ENCODE results near the gene RBM20. TPM values are rescaled to one million over a fixed set of nuclear protein-coding genes. Genes with fewer than 3 reads are reported as not detected.

Gene RBM20
- total RNA-seq, 3 donors from 2014 or later = 0.48 to 3.1 (median 1.6) TPM

GRCh38 chr10:110806335-110806734, 162.2 kb downstream of the RBM20 start:
- no peaks in the 10 kb centered on the region for H3K27me3 ChIP-seq
- H3K9me3 ChIP-seq = no peaks in the 10 kb centered on the region
- H3K36me3 ChIP-seq = no peaks in the 10 kb centered on the region
- TF ChIP-seq POLR2AphosphoS5 (IDR thresholded peaks at IDR 0.05) (no peak), POLR2A (IDR thresholded peaks at IDR 0.05) (no peak), CTCF (IDR thresholded peaks at IDR 0.05) (no peak)
- intact Hi-C loops (cut with DNase I; ENCODE audit: low total_unique reads) = no loop called here
- H3K27ac ChIP-seq = no peak overlapping the region
- DNase-seq (ENCODE audit: low spot score in 2 of 2) = no peak
- no peak overlapping the region for H3K4me3 ChIP-seq
- H3K4me1 ChIP-seq = peaks cover 0 to 11% of the 10 kb centered on the region in 2 donors

GRCh38 chr10:110808123-110808522, 164.0 kb downstream of the RBM20 start:
- no peak for DNase-seq (ENCODE audit: low spot score in 2 of 2)
- Histone ChIP-seq H3K27me3 (no peaks in the 10 kb centered on the region), H3K36me3 (no peaks in the 10 kb centered on the region), H3K27ac (no peak overlapping the region), H3K4me3 (no peak overlapping the region), H3K4me1 (peaks cover 0 to 8% of the 10 kb centered on the region in 2 donors), H3K9me3 (no peaks in the 10 kb centered on the region)
- intact Hi-C loops (cut with DNase I; ENCODE audit: low total_unique reads) = no loop called here
- TF ChIP-seq POLR2A (IDR thresholded peaks at IDR 0.05) (no peak), CTCF (IDR thresholded peaks at IDR 0.05) (no peak), POLR2AphosphoS5 (IDR thresholded peaks at IDR 0.05) (no peak)

GRCh38 chr10:110808615-110809014, 164.5 kb downstream of the RBM20 start:
- Histone ChIP-seq H3K4me1 (peaks cover 0 to 3% of the 10 kb centered on the region in 2 donors), H3K4me3 (no peak overlapping the region), H3K9me3 (no peaks in the 10 kb centered on the region), H3K27me3 (no peaks in the 10 kb centered on the region), H3K27ac (no peak overlapping the region), H3K36me3 (no peaks in the 10 kb centered on the region)
- DNase-seq (ENCODE audit: low spot score in 2 of 2) = no peak
- intact Hi-C loops (cut with DNase I; ENCODE audit: low total_unique reads) = no loop called here
- TF ChIP-seq CTCF (IDR thresholded peaks at IDR 0.05) (no peak), POLR2A (IDR thresholded peaks at IDR 0.05) (no peak)

- Histone ChIP-seq H3K9me3 (no peaks in the 10 kb centered on the region), H3K27ac (no peak overlapping the region), H3K4me1 (no peaks in the 10 kb centered on the region), H3K27me3 (no peaks in the 10 kb centered on the region), H3K36me3 (no peaks in the 10 kb centered on the region), H3K4me3 (no peak overlapping the region)
- no peak for TF ChIP-seq POLR2A (IDR thresholded peaks at IDR 0.05)
- TF ChIP-seq CTCF (IDR thresholded peaks at IDR 0.05) = no peak
- TF ChIP-seq POLR2AphosphoS5 (IDR thresholded peaks at IDR 0.05) = no peak
- DNase-seq (ENCODE audit: low spot score in 2 of 2) = no peak
- intact Hi-C loops (cut with DNase I; ENCODE audit: low total_unique reads) = no loop called here
These were observed 166.5 kb downstream of the RBM20 start for GRCh38 chr10:110810625-110811024.

GRCh38 chr10:110811791-110812581, 167.8 kb downstream of the RBM20 start:
- Histone ChIP-seq H3K4me1 (no peaks in the 10 kb centered on the region), H3K36me3 (no peaks in the 10 kb centered on the region), H3K27me3 (no peaks in the 10 kb centered on the region), H3K4me3 (no peak overlapping the region), H3K27ac (peak overlapping the region in 1 of 2 donors; percentile 8), H3K9me3 (no peaks in the 10 kb centered on the region)
- TF ChIP-seq POLR2AphosphoS5 (IDR thresholded peaks at IDR 0.05) (no peak), POLR2A (IDR thresholded peaks at IDR 0.05) (no peak), CTCF (IDR thresholded peaks at IDR 0.05) (no peak)
- no peak for DNase-seq (ENCODE audit: low spot score in 2 of 2)
- intact Hi-C loops (cut with DNase I; ENCODE audit: low total_unique reads) = no loop called here

Measured in breast epithelium (tissue), 4 donors.